HEK293 (cell line): ENCODE results near the gene DAG1.

ENCODE experiments used
- CTCF ChIA-PET: fragments of 350-600 bp; formaldehyde crosslinking; extraction: SDS; loops from one replicate; lab custom pipeline; 2021; ENCODE audit warnings: antibody characterized with exemption; lab: Yijun Ruan, JAX
- POLR2A ChIA-PET: fragments of 300-600 bp; formaldehyde crosslinking; extraction: SDS; loops from one replicate; lab custom pipeline; 2020; ENCODE audit warnings: antibody characterized with exemption, inconsistent platforms; lab: Yijun Ruan, JAX
- H3K27ac ChIP-seq: fragments of 200-500 bp; sonication (Bioruptor generic); 2 replicates; pipeline ENCODE4 v1.5.1; 2014; ENCODE audit warnings: low read depth, low read length, control low read depth, inconsistent platforms; ENCODE audit errors: extremely low read depth
- H3K36me3 ChIP-seq, 2 experiments: fragments of 200-500 bp in 1 of 2; sonication (Bioruptor generic) in 1 of 2; 1 replicate in 1 of 2; 2 replicates in 1 of 2; pipeline ENCODE4 v1.5.1; 2014 to 2017; ENCODE audit warnings: inconsistent platforms in 2 of 2, low read length in 2 of 2; ENCODE audit not compliant: control insufficient read depth in 2 of 2, insufficient read depth in 1 of 2
- H3K4me1 ChIP-seq: fragments of 200-500 bp; sonication (Bioruptor generic); 2 replicates; pipeline ENCODE4 v1.5.1; 2014; ENCODE audit warnings: mild to moderate bottlenecking, low read length, inconsistent platforms; ENCODE audit not compliant: control insufficient read depth, insufficient read depth
- H3K4me3 ChIP-seq: 2 replicates; pipeline ENCODE4 v1.5.1; 2011; ENCODE audit warnings: low read depth, mild to moderate bottlenecking, control low read depth, low read length, moderate library complexity
- H3K9me3 ChIP-seq: fragments of 200-500 bp; sonication (Bioruptor generic); 2 replicates; pipeline ENCODE4 v1.5.1; 2014; ENCODE audit warnings: low read depth, low read length, inconsistent platforms; ENCODE audit not compliant: control insufficient read depth, insufficient read depth
- BCL6B ChIP-seq: fragments of 450-650 bp; formaldehyde crosslinking; IDR thresholded peaks from 2 replicates; pipeline ENCODE4 v1.5.1; 2017; ENCODE audit warnings: missing biosample characterization, missing genetic modification characterization
- HOXC10 ChIP-seq: sonication (generic); formaldehyde crosslinking; IDR thresholded peaks from 2 replicates; pipeline ENCODE4 v1.8.1; 2023; ENCODE audit warnings: mild to moderate bottlenecking, missing genetic modification reagents
- PATZ1 ChIP-seq: fragments of 450-650 bp; formaldehyde crosslinking; IDR thresholded peaks from 2 replicates; pipeline ENCODE4 v1.5.1; 2016; ENCODE audit warnings: missing biosample characterization, missing genetic modification characterization
- PRDM2 ChIP-seq: fragments of 450-650 bp; formaldehyde crosslinking; IDR thresholded peaks from 2 replicates; pipeline ENCODE4 v1.5.1; 2016; ENCODE audit warnings: missing biosample characterization, missing genetic modification characterization, borderline replicate concordance
- ZBTB26 ChIP-seq: fragments of 450-650 bp; formaldehyde crosslinking; optimal IDR thresholded peaks from 2 replicates; pipeline ENCODE3; 2016; ENCODE audit warnings: missing biosample characterization, mild to moderate bottlenecking, missing genetic modification characterization
- ZBTB6 ChIP-seq: fragments of 450-650 bp; formaldehyde crosslinking; IDR thresholded peaks from 2 replicates; pipeline ENCODE4 v1.5.1; 2017; ENCODE audit warnings: missing biosample characterization, missing genetic modification characterization
- ZNF114 ChIP-seq: fragments of 450-650 bp; formaldehyde crosslinking; IDR thresholded peaks from 2 replicates; pipeline ENCODE4 v1.5.0; 2017; ENCODE audit warnings: missing biosample characterization, missing genetic modification characterization
- ZNF140 ChIP-seq: fragments of 450-650 bp; formaldehyde crosslinking; IDR thresholded peaks from 2 replicates; pipeline ENCODE4 v1.5.1; 2016; ENCODE audit warnings: missing biosample characterization, missing genetic modification characterization
- ZNF157 ChIP-seq: fragments of 450-650 bp; formaldehyde crosslinking; IDR thresholded peaks from 2 replicates; pipeline ENCODE4 v1.5.1; 2016; ENCODE audit warnings: missing biosample characterization, missing genetic modification characterization
- ZNF214 ChIP-seq: fragments of 450-650 bp; formaldehyde crosslinking; IDR thresholded peaks from 2 replicates; pipeline ENCODE4 v1.5.1; 2017; ENCODE audit warnings: missing biosample characterization, mild to moderate bottlenecking, missing genetic modification characterization, borderline replicate concordance
- ZNF433 ChIP-seq: fragments of 450-650 bp; formaldehyde crosslinking; IDR thresholded peaks from 2 replicates; pipeline ENCODE4 v1.5.1; 2016; ENCODE audit warnings: missing biosample characterization, missing genetic modification characterization, low read depth
- ZNF473 ChIP-seq: fragments of 450-650 bp; formaldehyde crosslinking; IDR thresholded peaks from 2 replicates; pipeline ENCODE4 v1.5.1; 2017; ENCODE audit warnings: missing biosample characterization, missing genetic modification characterization
- ZNF555 ChIP-seq: fragments of 450-650 bp; formaldehyde crosslinking; conservative IDR thresholded peaks from 2 replicates; pipeline ENCODE4 v1.5.1; 2017; ENCODE audit warnings: missing biosample characterization, mild to moderate bottlenecking, missing genetic modification characterization, inconsistent platforms
- ZNF664 ChIP-seq: fragments of 450-650 bp; formaldehyde crosslinking; IDR thresholded peaks from 2 replicates; pipeline ENCODE4 v1.5.1; 2016; ENCODE audit warnings: missing biosample characterization, missing genetic modification characterization
- ZNF777 ChIP-seq: fragments of 450-650 bp; formaldehyde crosslinking; IDR thresholded peaks from 2 replicates; pipeline ENCODE4 v1.5.1; 2017; ENCODE audit warnings: missing biosample characterization, missing genetic modification characterization, borderline replicate concordance
- ZSCAN30 ChIP-seq: fragments of 450-650 bp; IDR thresholded peaks from 2 replicates; pipeline ENCODE4 v1.5.1; 2018; ENCODE audit warnings: missing biosample characterization, mild to moderate bottlenecking, missing genetic modification characterization, moderate library complexity

DAG1 gene

GRCh38 chr3:49511639-49512038, 41.6 kb downstream of the DAG1 start:
- Histone ChIP-seq H3K27ac (no peak overlapping the region), H3K4me1 (no peaks in the 10 kb centered on the region), H3K36me3 (peaks cover 10 to 52% of the 10 kb centered on the region in 2 experiments; a peak in 2 of 3 replicates), H3K9me3 (no peaks in the 10 kb centered on the region), H3K4me3 (no peak overlapping the region)
- CTCF ChIA-PET, result interaction anchor here (0.6 to 1.0 kb wide), 4 partner anchors 12 to 327 kb away, joined by 3 to 5 read pairs (median 4); no protein-coding TSS in a partner anchor
- TF ChIP-seq ZNF664 (tag by site-specific recombination) (no peak), ZNF473 (tag by site-specific recombination) (no peak), ZNF114 (tag by site-specific recombination) (no peak), ZNF157 (tag by site-specific recombination) (no peak), ZBTB6 (tag by site-specific recombination) (no peak), ZNF140 (tag by site-specific recombination) (no peak)
- POLR2A ChIA-PET, result no interaction called here

- no peaks in the 10 kb centered on the region for H3K4me1 ChIP-seq
- H3K27ac ChIP-seq, result no peak overlapping the region
- H3K36me3 ChIP-seq, result peaks cover 10 to 61% of the 10 kb centered on the region in 2 experiments; a peak in 2 of 3 replicates
- TF ChIP-seq ZNF555 (tag by site-specific recombination) (no peak), ZNF473 (tag by site-specific recombination) (no peak), HOXC10 (CRISPR knock-in tag) (no peak), ZSCAN30 (tag by site-specific recombination) (no peak), ZBTB26 (tag by site-specific recombination) (no peak)
- TF ChIP-seq, all 188 proteins: peak for 0
- Histone ChIP-seq H3K9me3 (no peaks in the 10 kb centered on the region), H3K4me3 (no peak overlapping the region)
- ChIA-PET POLR2A (no interaction called here), CTCF (interaction anchor here (0.6 kb wide), 1 partner anchor 268 kb away, joined by 3 read pairs; no protein-coding TSS in a partner anchor)
Observed at GRCh38 chr3:49512781-49513355, 42.8 kb downstream of the DAG1 start.

- H3K9me3 ChIP-seq, result no peaks in the 10 kb centered on the region
- ChIA-PET CTCF (interaction anchor here (0.6 kb wide), 1 partner anchor 268 kb away, joined by 3 read pairs; no protein-coding TSS in a partner anchor), POLR2A (interaction anchor here (0.6 kb wide), 1 partner anchor 23 kb away, joined by 7 read pairs; no protein-coding TSS in a partner anchor)
- no peak overlapping the region for H3K4me3 ChIP-seq
- no peak overlapping the region for H3K27ac ChIP-seq
- H3K36me3 ChIP-seq, result peaks cover 10 to 69% of the 10 kb centered on the region in 2 experiments; a peak in 2 of 3 replicates
- H3K4me1 ChIP-seq, result no peaks in the 10 kb centered on the region
- no peak for TF ChIP-seq ZNF777
- no peak for TF ChIP-seq BCL6B (tag by site-specific recombination)
- no peak for TF ChIP-seq ZNF433
- no peak for TF ChIP-seq ZNF214 (tag by site-specific recombination)
- no peak for TF ChIP-seq PATZ1 (tag by site-specific recombination)
- TF ChIP-seq PRDM2, result no peak
Observed at GRCh38 chr3:49513494-49514124, 43.5 kb downstream of the DAG1 start.
